Measurements from ENCODE around the gene ALG2. TPM values are rescaled to one million over a fixed set of nuclear protein-coding genes. Genes with fewer than 3 reads are reported as not detected.

Gene ALG2
- total RNA-seq, 1 experiment from 2014 or later = 30.1 TPM

DNA sequence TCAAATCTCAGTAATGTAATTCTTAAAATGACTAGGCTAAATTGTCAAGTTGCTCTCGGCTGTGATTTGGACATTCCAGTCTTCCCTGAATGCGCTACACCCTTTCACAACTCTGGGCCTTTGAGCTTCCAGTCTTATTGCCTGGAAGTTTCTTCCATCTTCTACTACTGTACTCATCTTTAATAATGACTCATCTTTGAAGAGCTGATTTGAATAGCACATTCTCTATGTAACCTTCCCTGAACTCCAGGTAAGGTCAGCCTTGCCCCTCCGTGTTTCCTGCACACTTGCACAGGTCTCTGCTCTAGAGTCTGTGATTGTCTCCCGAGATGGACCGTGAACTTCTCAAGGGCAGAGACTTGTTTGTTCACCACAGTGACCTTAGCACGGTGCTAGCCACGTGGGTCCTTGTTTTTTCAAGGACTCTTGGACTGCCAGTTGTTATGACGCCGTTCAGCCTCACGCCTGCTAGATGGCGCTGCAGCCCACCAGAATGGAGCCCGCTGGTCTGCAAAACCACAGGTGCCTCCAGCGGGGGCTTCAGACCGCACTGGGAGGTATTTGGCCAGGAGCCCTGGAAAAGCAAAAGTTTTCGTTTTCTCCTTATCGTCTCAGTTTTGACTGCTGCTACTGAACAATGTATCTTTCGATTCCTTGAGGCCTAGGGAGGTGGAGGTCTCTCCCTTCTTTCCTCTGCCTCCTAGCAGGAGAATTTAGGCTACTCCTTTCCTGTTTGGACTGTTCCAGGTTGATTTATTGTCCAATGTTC, 44.7 kb upstream of the ALG2 start:
- intact Hi-C loops (cut with micrococcal nuclease; ENCODE audit: unreplicated experiment) = loop anchor here (5.0 to 10.0 kb wide), 6 partner anchors 82 to 1058 kb away; partner anchors contain the start of gene NR4A3
- Histone ChIP-seq H3K4me3 (ENCODE audit: low read depth, low read length, poor library complexity, severe bottlenecking) (no peak overlapping the region), H3K4me1 (ENCODE audit: insufficient read depth, low read length, poor library complexity, severe bottlenecking) (peaks cover 14% of the 10 kb centered on the region), H3K36me3 (ENCODE audit: insufficient read depth, low read length, poor library complexity, severe bottlenecking) (no peaks in the 10 kb centered on the region), H3K27ac (ENCODE audit: low read depth, low read length, poor library complexity, severe bottlenecking) (no peak overlapping the region), H3K9me3 (ENCODE audit: low read depth, low read length, poor library complexity, severe bottlenecking) (no peaks in the 10 kb centered on the region), H3K27me3 (replicated peaks; ENCODE audit: insufficient read depth, low read depth, low read length, poor library complexity) (no peaks in the 10 kb centered on the region)
- BruUV-seq (replicated peaks) = no TSS peak
- TF ChIP-seq, protein P1, sequence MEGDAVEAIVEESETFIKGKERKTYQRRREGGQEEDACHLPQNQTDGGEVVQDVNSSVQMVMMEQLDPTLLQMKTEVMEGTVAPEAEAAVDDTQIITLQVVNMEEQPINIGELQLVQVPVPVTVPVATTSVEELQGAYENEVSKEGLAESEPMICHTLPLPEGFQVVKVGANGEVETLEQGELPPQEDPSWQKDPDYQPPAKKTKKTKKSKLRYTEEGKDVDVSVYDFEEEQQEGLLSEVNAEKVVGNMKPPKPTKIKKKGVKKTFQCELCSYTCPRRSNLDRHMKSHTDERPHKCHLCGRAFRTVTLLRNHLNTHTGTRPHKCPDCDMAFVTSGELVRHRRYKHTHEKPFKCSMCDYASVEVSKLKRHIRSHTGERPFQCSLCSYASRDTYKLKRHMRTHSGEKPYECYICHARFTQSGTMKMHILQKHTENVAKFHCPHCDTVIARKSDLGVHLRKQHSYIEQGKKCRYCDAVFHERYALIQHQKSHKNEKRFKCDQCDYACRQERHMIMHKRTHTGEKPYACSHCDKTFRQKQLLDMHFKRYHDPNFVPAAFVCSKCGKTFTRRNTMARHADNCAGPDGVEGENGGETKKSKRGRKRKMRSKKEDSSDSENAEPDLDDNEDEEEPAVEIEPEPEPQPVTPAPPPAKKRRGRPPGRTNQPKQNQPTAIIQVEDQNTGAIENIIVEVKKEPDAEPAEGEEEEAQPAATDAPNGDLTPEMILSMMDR (conservative IDR thresholded peaks at IDR 0.05; ENCODE audit: low read depth, low read length) = peak; percentile 94
- no peak for TF ChIP-seq EZH2 (IDR thresholded peaks at IDR 0.05; ENCODE audit: borderline replicate concordance, low read depth, low read length, poor library complexity, severe bottlenecking)
- DNase-seq (ENCODE audit: low spot score) = peak; percentile 85
- CTCF ChIA-PET = interaction anchor here (0.6 to 0.8 kb wide), 2 partner anchors 9 to 35 kb away, joined by 3 read pairs; no protein-coding TSS in a partner anchor
- POLR2A ChIA-PET (ENCODE audit: low non-redundant PET) = no interaction called here

- TF ChIP-seq, protein P1 (conservative IDR thresholded peaks at IDR 0.05; ENCODE audit: low read depth, low read length) = no peak
- no peak for TF ChIP-seq EZH2 (IDR thresholded peaks at IDR 0.05; ENCODE audit: borderline replicate concordance, low read depth, low read length, poor library complexity, severe bottlenecking)
- Histone ChIP-seq H3K4me3 (ENCODE audit: low read depth, low read length, poor library complexity, severe bottlenecking) (no peak overlapping the region), H3K27ac (ENCODE audit: low read depth, low read length, poor library complexity, severe bottlenecking) (no peak overlapping the region), H3K9me3 (ENCODE audit: low read depth, low read length, poor library complexity, severe bottlenecking) (no peaks in the 10 kb centered on the region), H3K4me1 (ENCODE audit: insufficient read depth, low read length, poor library complexity, severe bottlenecking) (peaks cover 14% of the 10 kb centered on the region), H3K27me3 (replicated peaks; ENCODE audit: insufficient read depth, low read depth, low read length, poor library complexity) (no peaks in the 10 kb centered on the region), H3K36me3 (ENCODE audit: insufficient read depth, low read length, poor library complexity, severe bottlenecking) (no peaks in the 10 kb centered on the region)
- intact Hi-C loops (cut with micrococcal nuclease; ENCODE audit: unreplicated experiment) = loop anchor here (5.0 to 10.0 kb wide), 6 partner anchors 81 to 1059 kb away; partner anchors contain the start of gene NR4A3
- ChIA-PET CTCF (interaction anchor here (0.6 kb wide), 1 partner anchor 10 kb away, joined by 3 read pairs; no protein-coding TSS in a partner anchor), POLR2A (ENCODE audit: low non-redundant PET) (no interaction called here)
- no peak for DNase-seq (ENCODE audit: low spot score)
- no TSS peak for BruUV-seq (replicated peaks)
Observed at GRCh38 chr9:99265691-99266090, 43.9 kb upstream of the ALG2 start.

DNA sequence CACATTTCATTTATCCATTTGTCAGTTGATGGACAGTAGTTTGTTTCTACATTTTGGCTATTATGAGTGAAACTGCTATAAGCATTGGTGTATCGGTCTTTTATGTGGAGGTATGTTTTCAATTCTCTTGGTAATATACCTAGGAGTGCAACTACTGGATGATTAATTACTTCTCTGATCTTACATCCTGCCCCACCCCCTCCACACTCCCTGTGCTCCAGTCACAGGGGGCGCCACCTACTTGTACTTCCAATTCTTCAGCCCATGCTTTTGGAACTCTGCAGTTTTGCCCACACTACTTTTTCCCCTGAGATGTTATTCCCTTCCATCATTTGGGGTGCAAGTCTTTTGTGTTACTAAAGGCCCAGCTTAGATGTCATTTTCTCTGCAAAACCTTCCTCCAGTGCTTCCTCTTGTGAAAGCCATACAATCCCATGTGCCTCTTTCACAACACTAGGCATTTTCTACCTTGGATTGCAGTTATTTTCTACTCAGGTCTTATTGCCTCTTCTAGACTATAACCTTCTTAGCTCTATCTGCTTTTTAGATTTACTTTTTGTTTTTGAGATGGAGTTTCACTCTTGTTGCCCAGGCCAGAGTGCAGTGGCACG, 42.4 kb upstream of the ALG2 start:
- DNase-seq (ENCODE audit: low spot score) = peak; percentile 42

More for the DNA sequence above, 42.4 kb upstream of the ALG2 start:
- ChIA-PET CTCF (no interaction called here), POLR2A (ENCODE audit: low non-redundant PET) (no interaction called here)
- BruUV-seq (replicated peaks) = no TSS peak
- Histone ChIP-seq H3K4me1 (ENCODE audit: insufficient read depth, low read length, poor library complexity, severe bottlenecking) (peaks cover 14% of the 10 kb centered on the region), H3K4me3 (ENCODE audit: low read depth, low read length, poor library complexity, severe bottlenecking) (no peak overlapping the region), H3K36me3 (ENCODE audit: insufficient read depth, low read length, poor library complexity, severe bottlenecking) (no peaks in the 10 kb centered on the region), H3K27me3 (replicated peaks; ENCODE audit: insufficient read depth, low read depth, low read length, poor library complexity) (no peaks in the 10 kb centered on the region), H3K27ac (ENCODE audit: low read depth, low read length, poor library complexity, severe bottlenecking) (no peak overlapping the region), H3K9me3 (ENCODE audit: low read depth, low read length, poor library complexity, severe bottlenecking) (no peaks in the 10 kb centered on the region)
- TF ChIP-seq, protein P1 (conservative IDR thresholded peaks at IDR 0.05; ENCODE audit: low read depth, low read length) = peak; percentile 52
- TF ChIP-seq EZH2 (IDR thresholded peaks at IDR 0.05; ENCODE audit: borderline replicate concordance, low read depth, low read length, poor library complexity, severe bottlenecking) = no peak
- intact Hi-C loops (cut with micrococcal nuclease; ENCODE audit: unreplicated experiment) = loop anchor here (10.0 kb wide), 4 partner anchors 79 to 1061 kb away; no protein-coding TSS in a partner anchor
